GM18519 (cell line): ENCODE data around the gene FYN.

Experiments used
- ATAC-seq: cut with Tn5 transposase; IDR thresholded peaks from one replicate; pipeline ENCODE4 v1.9.1; 2021; ENCODE audit warnings: mild to moderate bottlenecking, moderate library complexity; ENCODE audit not compliant: unreplicated experiment, low FRiP score

FYN gene

GRCh38 chr6:111775145-111775922, 97.9 kb downstream of the FYN start:
- no peak for ATAC-seq

- no peak for ATAC-seq
These were observed 98.9 kb downstream of the FYN start for GRCh38 chr6:111774346-111774703.

- ATAC-seq = no peak
These were observed 99.5 kb downstream of the FYN start for GRCh38 chr6:111773501-111774345.

GRCh38 chr6:111772381-111772780, 100.9 kb downstream of the FYN start:
- ATAC-seq = no peak

GRCh38 chr6:111771629-111772028, 101.6 kb downstream of the FYN start:
- no peak for ATAC-seq

- ATAC-seq = no peak
These were observed 102.2 kb downstream of the FYN start for GRCh38 chr6:111771094-111771432.

- ATAC-seq = no peak
These were observed 102.8 kb downstream of the FYN start for GRCh38 chr6:111770263-111771093.

GRCh38 chr6:111769365-111770152, 103.7 kb downstream of the FYN start:
- ATAC-seq = no peak

- no peak for ATAC-seq
These were observed 104.9 kb downstream of the FYN start for GRCh38 chr6:111768431-111768770.

- ATAC-seq = no peak
These were observed 105.4 kb downstream of the FYN start for GRCh38 chr6:111767752-111768430.

- no peak for ATAC-seq
These were observed 106.9 kb downstream of the FYN start for GRCh38 chr6:111766201-111766857.

GRCh38 chr6:111765763-111766162, 107.5 kb downstream of the FYN start:
- no peak for ATAC-seq

- ATAC-seq = peak; percentile 86
These were observed 108.7 kb downstream of the FYN start for GRCh38 chr6:111764238-111765175.

GRCh38 chr6:111763381-111763780, 109.9 kb downstream of the FYN start:
- no peak for ATAC-seq

- no peak for ATAC-seq
These were observed 111.4 kb downstream of the FYN start for GRCh38 chr6:111761783-111762312.

GRCh38 chr6:111761212-111761611, 112.0 kb downstream of the FYN start:
- ATAC-seq = no peak

GRCh38 chr6:111759836-111760785, 113.1 kb downstream of the FYN start:
- ATAC-seq = no peak
